Ammon's horn (tissue), 1 donor: ENCODE measurements around the gene MYO1H.
"Not testable (repeated sequence)": the region's sequence is repeated elsewhere in the genome, so short reads cannot be mapped to it uniquely, and the experiment has no call there.

Source experiments
- DNase-seq: peaks from one replicate; pipeline ENCODE4 v3.0.0-alpha.2; 2016; ENCODE audit warnings: low spot score

Gene MYO1H

GRCh38 chr12:109406147-109406546 is 58.4 kb downstream of the MYO1H start:
- DNase-seq, result not testable (repeated sequence)

GRCh38 chr12:109418848-109419480 is 71.3 kb downstream of the MYO1H start:
- no peak for DNase-seq

GRCh38 chr12:109421355-109422087 is 73.8 kb downstream of the MYO1H start:
- DNase-seq, result no peak

- DNase-seq, result no peak
Observed at GRCh38 chr12:109422251-109422650, 74.6 kb downstream of the MYO1H start.

GRCh38 chr12:109423392-109423791 is 75.7 kb downstream of the MYO1H start:
- no peak for DNase-seq

GRCh38 chr12:109428037-109428629 is 80.4 kb downstream of the MYO1H start:
- peak; percentile 87 for DNase-seq

GRCh38 chr12:109428804-109429203 is 81.1 kb downstream of the MYO1H start:
- DNase-seq, result not testable (repeated sequence)

GRCh38 chr12:109430244-109430643 is 82.5 kb downstream of the MYO1H start:
- no peak for DNase-seq

- no peak for DNase-seq
Observed at GRCh38 chr12:109432431-109432830, 84.7 kb downstream of the MYO1H start.

GRCh38 chr12:109432842-109433304 is 85.2 kb downstream of the MYO1H start:
- DNase-seq, result peak; percentile 66

- no peak for DNase-seq
Observed at GRCh38 chr12:109433618-109434017, 85.9 kb downstream of the MYO1H start.

- no peak for DNase-seq
Observed at GRCh38 chr12:109434582-109434981, 86.9 kb downstream of the MYO1H start.

GRCh38 chr12:109435428-109436187 is 87.9 kb downstream of the MYO1H start:
- no peak for DNase-seq

- DNase-seq, result no peak
Observed at GRCh38 chr12:109436188-109436560, 88.5 kb downstream of the MYO1H start.

GRCh38 chr12:109439181-109439580 is 91.5 kb downstream of the MYO1H start:
- no peak for DNase-seq

GRCh38 chr12:109439951-109440350 is 92.3 kb downstream of the MYO1H start:
- DNase-seq, result not testable (repeated sequence)

- no peak for DNase-seq
Observed at GRCh38 chr12:109440851-109441490, 93.3 kb downstream of the MYO1H start.

- DNase-seq, result no peak
Observed at GRCh38 chr12:109443794-109444193, 96.1 kb downstream of the MYO1H start.

- DNase-seq, result no peak
Observed at GRCh38 chr12:109444259-109444658, 96.6 kb downstream of the MYO1H start.

- no peak for DNase-seq
Observed at GRCh38 chr12:109445191-109445609, 97.5 kb downstream of the MYO1H start.

- no peak for DNase-seq
Observed at GRCh38 chr12:109446869-109447268, 99.2 kb downstream of the MYO1H start.

- no peak for DNase-seq
Observed at GRCh38 chr12:109447482-109447881, 99.8 kb downstream of the MYO1H start.
